GM19238 (cell line): ENCODE results near the gene NOTCH4.
"Not testable (repeated sequence)": the region's sequence is repeated elsewhere in the genome, so short reads cannot be mapped to it uniquely, and the experiment has no call there.

Source experiments
- DNase-seq: peaks from one replicate; pipeline ENCODE4 v3.0.0; 2011; ENCODE audit warnings: low spot score; ENCODE audit not compliant: insufficient read length

Gene NOTCH4

GRCh38 chr6:32194388-32194787 is 29.5 kb downstream of the NOTCH4 start:
- DNase-seq, result no peak

GRCh38 chr6:32193096-32193495 is 30.8 kb downstream of the NOTCH4 start:
- not testable (repeated sequence) for DNase-seq

GRCh38 chr6:32192608-32193039 is 31.2 kb downstream of the NOTCH4 start, which contains the start of gene GPSM3:
TSS of gene GPSM3 (minus strand) at chr6:32192643. CDS start at chr6:32192513, 130 bp downstream.
- no peak for DNase-seq

- no peak for DNase-seq
Observed at GRCh38 chr6:32191696-32192607, 31.9 kb downstream of the NOTCH4 start.

- DNase-seq, result no peak
Observed at GRCh38 chr6:32190911-32191677, 32.8 kb downstream of the NOTCH4 start.

GRCh38 chr6:32190054-32190851 is 33.6 kb downstream of the NOTCH4 start, which contains the start of gene PBX2:
TSS of gene PBX2 (minus strand) at chr6:32190202. CDS start at chr6:32189915, 287 bp downstream.
- DNase-seq, result peak; percentile 78

GRCh38 chr6:32189742-32190053 is 34.2 kb downstream of the NOTCH4 start:
- DNase-seq, result no peak

- DNase-seq, result no peak
Observed at GRCh38 chr6:32189069-32189741, 34.7 kb downstream of the NOTCH4 start.

GRCh38 chr6:32188381-32189068 is 35.3 kb downstream of the NOTCH4 start:
- DNase-seq, result no peak

- not testable (repeated sequence) for DNase-seq
Observed at GRCh38 chr6:32187725-32188380, 36.0 kb downstream of the NOTCH4 start.

- no peak for DNase-seq
Observed at GRCh38 chr6:32187009-32187709, 36.7 kb downstream of the NOTCH4 start.

GRCh38 chr6:32186151-32186840 is 37.6 kb downstream of the NOTCH4 start:
- not testable (repeated sequence) for DNase-seq

- not testable (repeated sequence) for DNase-seq
Observed at GRCh38 chr6:32185681-32186131, 38.2 kb downstream of the NOTCH4 start.

- DNase-seq, result no peak
Observed at GRCh38 chr6:32184084-32184640, 39.7 kb downstream of the NOTCH4 start, which contains the start of gene AGER. TSS of gene AGER (minus strand) at chr6:32184253. CDS start at chr6:32184222, 31 bp downstream.

- DNase-seq, result no peak
Observed at GRCh38 chr6:32183483-32184083, 40.3 kb downstream of the NOTCH4 start.

GRCh38 chr6:32183030-32183429 is 40.8 kb downstream of the NOTCH4 start:
- no peak for DNase-seq

GRCh38 chr6:32182555-32182981 is 41.3 kb downstream of the NOTCH4 start:
- no peak for DNase-seq
